ENCODE data around the gene FALEC.

DNA sequence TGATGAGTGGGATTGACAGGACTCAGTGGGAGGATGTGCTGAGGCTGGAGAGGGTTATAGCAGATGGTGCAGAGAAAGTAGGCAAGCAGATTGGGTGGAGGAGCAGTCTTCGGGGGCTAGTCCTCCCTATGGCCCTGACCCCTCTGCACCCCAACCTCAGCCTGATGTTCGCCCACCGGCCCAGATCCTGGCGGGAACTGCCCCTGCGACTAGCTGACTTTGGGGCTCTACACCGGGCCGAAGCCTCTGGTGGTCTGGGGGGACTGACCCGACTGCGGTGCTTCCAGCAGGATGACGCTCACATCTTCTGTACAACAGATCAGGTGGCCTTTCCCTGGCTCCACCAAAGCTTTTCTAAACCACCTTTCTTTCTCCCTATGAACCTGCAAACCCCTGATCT lies 17.2 kb upstream of the FALEC start:
- no peak for TF ChIP-seq CTCF (IDR thresholded peaks at IDR 0.05)
- TF ChIP-seq POLR2A (IDR thresholded peaks at IDR 0.05) = no peak

Measured in right lobe of liver (tissue), 4 donors.